Hepatocyte (in vitro differentiated cells): ENCODE results near the gene GUCY1A2.

ENCODE experiments used
- EZH2 ChIP-seq: fragments of 200-600 bp; sonication (generic); IDR thresholded peaks from 2 replicates; pipeline ENCODE4 v1.6.1; 2016; ENCODE audit warnings: antibody characterized with exemption, mild to moderate bottlenecking, borderline replicate concordance
- EZH2phosphoT487 ChIP-seq: fragments of 200-600 bp; sonication (generic); IDR thresholded peaks from one replicate; pipeline ENCODE4 v1.6.1; 2018; ENCODE audit warnings: antibody characterized with exemption, mild to moderate bottlenecking, low read depth, moderate library complexity; ENCODE audit not compliant: unreplicated experiment, severe bottlenecking
- TF ChIP-seq, protein P1 (sequence below): fragments of 200-600 bp; sonication (generic); IDR thresholded peaks from 2 replicates; pipeline ENCODE4 v1.5.1; 2016; ENCODE audit warnings: antibody characterized with exemption, mild to moderate bottlenecking; ENCODE audit not compliant: poor library complexity

DNA sequence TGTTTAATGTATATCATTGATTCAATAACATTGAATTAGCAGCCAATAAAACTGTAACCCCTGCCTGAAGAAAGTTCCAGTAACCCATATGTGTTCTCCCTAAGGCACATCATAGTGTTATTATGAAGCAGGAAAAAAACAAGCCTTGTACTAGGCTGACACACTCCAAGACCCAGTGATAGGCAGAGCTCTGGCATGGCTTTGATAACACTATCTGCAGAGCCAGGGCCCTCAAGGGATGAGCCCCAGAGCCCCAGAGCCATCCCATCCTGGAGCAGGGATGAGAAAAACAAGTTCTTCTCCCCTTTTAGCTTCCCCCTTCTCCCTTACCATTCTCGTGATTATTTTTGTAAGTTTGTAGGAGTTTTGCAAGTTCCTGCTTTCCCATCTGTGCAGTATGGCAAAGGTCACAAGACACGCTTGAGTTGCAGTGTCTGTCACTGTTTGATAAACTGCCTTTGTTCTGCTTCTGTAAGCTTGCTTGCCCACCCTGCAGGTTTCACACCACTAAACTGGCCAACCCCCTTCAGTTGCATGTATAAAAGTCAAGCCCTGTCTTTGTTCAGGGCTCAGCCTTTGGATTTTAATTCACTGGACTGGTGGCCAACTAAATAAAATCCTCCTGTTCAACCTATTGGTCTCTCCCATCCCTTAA lies 22.3 kb upstream of the GUCY1A2 start:
- TF ChIP-seq, protein P1, sequence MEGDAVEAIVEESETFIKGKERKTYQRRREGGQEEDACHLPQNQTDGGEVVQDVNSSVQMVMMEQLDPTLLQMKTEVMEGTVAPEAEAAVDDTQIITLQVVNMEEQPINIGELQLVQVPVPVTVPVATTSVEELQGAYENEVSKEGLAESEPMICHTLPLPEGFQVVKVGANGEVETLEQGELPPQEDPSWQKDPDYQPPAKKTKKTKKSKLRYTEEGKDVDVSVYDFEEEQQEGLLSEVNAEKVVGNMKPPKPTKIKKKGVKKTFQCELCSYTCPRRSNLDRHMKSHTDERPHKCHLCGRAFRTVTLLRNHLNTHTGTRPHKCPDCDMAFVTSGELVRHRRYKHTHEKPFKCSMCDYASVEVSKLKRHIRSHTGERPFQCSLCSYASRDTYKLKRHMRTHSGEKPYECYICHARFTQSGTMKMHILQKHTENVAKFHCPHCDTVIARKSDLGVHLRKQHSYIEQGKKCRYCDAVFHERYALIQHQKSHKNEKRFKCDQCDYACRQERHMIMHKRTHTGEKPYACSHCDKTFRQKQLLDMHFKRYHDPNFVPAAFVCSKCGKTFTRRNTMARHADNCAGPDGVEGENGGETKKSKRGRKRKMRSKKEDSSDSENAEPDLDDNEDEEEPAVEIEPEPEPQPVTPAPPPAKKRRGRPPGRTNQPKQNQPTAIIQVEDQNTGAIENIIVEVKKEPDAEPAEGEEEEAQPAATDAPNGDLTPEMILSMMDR: no peak
- TF ChIP-seq EZH2 (no peak), EZH2phosphoT487 (no peak)
